Subcutaneous abdominal adipose tissue (tissue), 5 donors: ENCODE measurements around the gene DNAH17.

Experiments used
- H3K27ac ChIP-seq: one replicate; pipeline ENCODE4 v1.7.0; 2013; ENCODE audit warnings: low read depth, mild to moderate bottlenecking, inconsistent platforms, low read length, moderate library complexity
- H3K27me3 ChIP-seq, 5 donors: one replicate each; pipeline ENCODE4 v1.7.0; 2013; ENCODE audit warnings: low read length in 5 of 5, inconsistent platforms in 1 of 5; ENCODE audit not compliant: control insufficient read depth in 5 of 5, insufficient read depth in 4 of 5
- H3K36me3 ChIP-seq, 5 donors: one replicate each; pipeline ENCODE4 v1.7.0; 2013; ENCODE audit warnings: low read length in 5 of 5; ENCODE audit not compliant: control insufficient read depth in 5 of 5, insufficient read depth in 5 of 5
- H3K4me1 ChIP-seq, 5 donors: one replicate each; pipeline ENCODE4 v1.7.0; 2013; ENCODE audit warnings: low read length in 5 of 5, mild to moderate bottlenecking in 3 of 5, moderate library complexity in 1 of 5; ENCODE audit not compliant: control insufficient read depth in 5 of 5, insufficient read depth in 5 of 5
- H3K4me3 ChIP-seq, 5 donors: one replicate each; pipeline ENCODE4 v1.7.0; 2013; ENCODE audit warnings: low read length in 5 of 5, low read depth in 1 of 5
- H3K9ac ChIP-seq, 5 donors: one replicate each; pipeline ENCODE4 v1.7.0; 2013; ENCODE audit warnings: low read length in 5 of 5, mild to moderate bottlenecking in 4 of 5, moderate library complexity in 3 of 5
- H3K9me3 ChIP-seq, 5 donors: one replicate each; pipeline ENCODE4 v1.7.0; 2013; ENCODE audit warnings: low read length in 5 of 5; ENCODE audit not compliant: control insufficient read depth in 5 of 5
- donor health status: healthy.
- donor health status: healthy.
- donor health status: healthy.
- donor health status: healthy.
- donor health status: healthy.

The DNAH17 gene

GRCh38 chr17:78557598-78558039 is 19.6 kb downstream of the DNAH17 start:
- H3K9me3 ChIP-seq, result no peaks in the 10 kb centered on the region
- H3K36me3 ChIP-seq, result no peaks in the 10 kb centered on the region
- no peak overlapping the region for H3K9ac ChIP-seq
- H3K4me3 ChIP-seq, result no peak overlapping the region
- no peak overlapping the region for H3K27ac ChIP-seq
- peaks cover 0 to 6% (median under 1%) of the 10 kb centered on the region in 5 donors for H3K4me1 ChIP-seq
- peaks cover 0 to 5% (median 0%) of the 10 kb centered on the region in 5 donors for H3K27me3 ChIP-seq

GRCh38 chr17:78556812-78557211 is 20.4 kb downstream of the DNAH17 start:
- H3K36me3 ChIP-seq, result no peaks in the 10 kb centered on the region
- no peak overlapping the region for H3K9ac ChIP-seq
- peaks cover 0 to 9% (median 5%) of the 10 kb centered on the region in 5 donors for H3K4me1 ChIP-seq
- no peak overlapping the region for H3K4me3 ChIP-seq
- H3K9me3 ChIP-seq, result no peaks in the 10 kb centered on the region
- no peak overlapping the region for H3K27ac ChIP-seq
- peaks cover 0 to 3% (median 0%) of the 10 kb centered on the region in 5 donors for H3K27me3 ChIP-seq

DNA sequence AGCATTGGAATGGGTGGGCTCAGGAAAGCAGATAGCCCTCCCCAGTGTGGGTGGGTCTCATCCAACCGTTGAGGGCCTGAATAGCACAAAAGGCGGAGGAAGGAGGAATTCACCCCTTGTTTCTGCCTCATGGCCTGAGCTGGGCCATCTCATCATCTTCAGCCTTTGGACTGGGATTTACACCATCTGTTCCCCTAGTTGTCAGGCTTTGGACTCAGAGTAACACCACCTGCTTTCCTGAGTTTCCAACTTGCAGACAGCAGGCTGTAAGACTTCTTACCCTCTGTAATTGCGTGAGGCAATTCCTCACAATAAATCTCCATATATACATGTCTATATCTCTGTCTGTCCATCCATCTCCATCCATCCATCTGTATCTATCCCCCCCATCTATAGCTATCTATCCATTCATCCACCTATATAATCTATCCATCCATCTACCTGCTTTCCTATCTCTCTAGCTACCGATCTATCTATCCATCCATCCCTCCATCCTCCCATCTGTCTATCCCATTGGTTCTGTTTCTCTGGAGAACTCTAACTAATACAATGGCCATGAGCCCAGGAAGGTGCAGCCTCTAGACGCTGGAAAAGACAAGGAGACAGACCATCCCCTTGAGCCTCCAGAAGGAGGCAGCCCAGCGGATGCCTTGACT is 21.3 kb downstream of the DNAH17 start:
- H3K27ac ChIP-seq, result no peak overlapping the region
- H3K9ac ChIP-seq, result no peak overlapping the region
- peaks cover 0 to 3% (median 0%) of the 10 kb centered on the region in 5 donors for H3K27me3 ChIP-seq
- H3K4me1 ChIP-seq, result peaks cover 0 to 11% (median 5%) of the 10 kb centered on the region in 5 donors
- no peaks in the 10 kb centered on the region for H3K9me3 ChIP-seq
- no peaks in the 10 kb centered on the region for H3K36me3 ChIP-seq
- H3K4me3 ChIP-seq, result no peak overlapping the region

- Histone ChIP-seq H3K36me3 (no peaks in the 10 kb centered on the region), H3K27ac (no peak overlapping the region), H3K4me1 (peaks cover 0 to 11% (median 5%) of the 10 kb centered on the region in 5 donors), H3K9me3 (peaks cover 0 to 12% (median 7%) of the 10 kb centered on the region in 5 donors), H3K27me3 (no peaks in the 10 kb centered on the region), H3K4me3 (no peak overlapping the region), H3K9ac (no peak overlapping the region)
Measured at GRCh38 chr17:78550464-78550863, 26.7 kb downstream of the DNAH17 start.

GRCh38 chr17:78548725-78549124 is 28.5 kb downstream of the DNAH17 start:
- H3K27ac ChIP-seq, result no peak overlapping the region
- H3K9ac ChIP-seq, result no peak overlapping the region
- peaks cover 0 to 12% (median 7%) of the 10 kb centered on the region in 5 donors for H3K9me3 ChIP-seq
- no peak overlapping the region for H3K4me3 ChIP-seq
- H3K27me3 ChIP-seq, result no peaks in the 10 kb centered on the region
- no peaks in the 10 kb centered on the region for H3K36me3 ChIP-seq
- peaks cover 0 to 11% (median 5%) of the 10 kb centered on the region in 5 donors for H3K4me1 ChIP-seq

- Histone ChIP-seq H3K27me3 (no peaks in the 10 kb centered on the region), H3K36me3 (no peaks in the 10 kb centered on the region), H3K9ac (no peak overlapping the region), H3K9me3 (peaks cover 0 to 12% (median 7%) of the 10 kb centered on the region in 5 donors), H3K4me1 (peaks cover 0 to 4% (median 2%) of the 10 kb centered on the region in 5 donors), H3K4me3 (peak overlapping the region in 1 of 5 donors; percentile 24), H3K27ac (no peak overlapping the region)
Measured at GRCh38 chr17:78547035-78547434, 30.2 kb downstream of the DNAH17 start.

- Histone ChIP-seq H3K36me3 (no peaks in the 10 kb centered on the region), H3K4me1 (no peaks in the 10 kb centered on the region), H3K9me3 (peaks cover 0 to 12% (median 7%) of the 10 kb centered on the region in 5 donors), H3K9ac (no peak overlapping the region), H3K27ac (no peak overlapping the region), H3K4me3 (no peak overlapping the region), H3K27me3 (no peaks in the 10 kb centered on the region)
Measured at GRCh38 chr17:78546476-78546875, 30.7 kb downstream of the DNAH17 start.

- Histone ChIP-seq H3K36me3 (no peaks in the 10 kb centered on the region), H3K9ac (no peak overlapping the region), H3K27me3 (no peaks in the 10 kb centered on the region), H3K4me1 (no peaks in the 10 kb centered on the region), H3K9me3 (peaks cover 0 to 12% (median 4%) of the 10 kb centered on the region in 5 donors), H3K4me3 (no peak overlapping the region), H3K27ac (no peak overlapping the region)
Measured at GRCh38 chr17:78544881-78545755, 32.1 kb downstream of the DNAH17 start.

DNA sequence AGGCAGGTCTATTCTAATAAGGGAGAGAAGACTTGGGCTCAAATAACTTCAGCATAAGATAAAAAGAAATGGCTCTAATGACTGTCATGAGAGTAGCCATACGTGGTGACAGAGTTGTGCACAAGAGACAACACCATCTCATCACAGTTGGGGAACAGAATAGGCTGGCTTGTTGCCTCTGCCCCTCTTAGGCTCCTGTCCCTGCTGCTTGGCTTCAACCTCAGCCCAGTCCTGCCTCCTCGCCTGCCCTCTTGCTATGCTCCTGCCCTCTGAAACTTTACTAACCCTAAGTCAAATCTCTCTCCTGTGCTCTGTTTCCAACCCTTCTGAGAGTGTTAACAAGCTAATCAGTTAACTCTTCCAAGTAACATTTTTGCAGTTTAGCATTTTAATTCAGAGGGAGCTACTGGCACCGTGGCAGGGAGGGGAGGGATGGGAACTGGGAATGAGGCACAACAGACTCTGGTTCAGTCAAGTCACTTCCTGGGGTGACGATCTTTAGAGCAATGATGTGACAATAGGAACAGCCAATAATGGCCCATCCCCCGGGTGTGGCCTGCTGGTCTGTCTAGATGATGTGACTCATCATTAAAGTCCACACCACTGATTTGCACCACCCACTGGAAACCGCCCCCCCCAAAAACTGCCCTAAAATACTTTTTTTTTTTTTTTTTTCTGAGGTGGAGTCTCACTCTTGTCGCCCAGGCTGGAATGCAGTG is 35.5 kb downstream of the DNAH17 start:
- Histone ChIP-seq H3K9ac (no peak overlapping the region), H3K4me1 (no peaks in the 10 kb centered on the region), H3K27me3 (no peaks in the 10 kb centered on the region), H3K9me3 (peaks cover 0 to 4% (median 0%) of the 10 kb centered on the region in 5 donors), H3K4me3 (no peak overlapping the region), H3K27ac (no peak overlapping the region), H3K36me3 (no peaks in the 10 kb centered on the region)
